Measurements from ENCODE around the gene PACSIN2.
"Not testable (repeated sequence)": the region's sequence is repeated elsewhere in the genome, so short reads cannot be mapped to it uniquely, and the experiment has no call there.

The PACSIN2 gene

GRCh38 chr22:42962295-42963230 is 52.4 kb downstream of the PACSIN2 start:
- DNase-seq: no peak

DNA sequence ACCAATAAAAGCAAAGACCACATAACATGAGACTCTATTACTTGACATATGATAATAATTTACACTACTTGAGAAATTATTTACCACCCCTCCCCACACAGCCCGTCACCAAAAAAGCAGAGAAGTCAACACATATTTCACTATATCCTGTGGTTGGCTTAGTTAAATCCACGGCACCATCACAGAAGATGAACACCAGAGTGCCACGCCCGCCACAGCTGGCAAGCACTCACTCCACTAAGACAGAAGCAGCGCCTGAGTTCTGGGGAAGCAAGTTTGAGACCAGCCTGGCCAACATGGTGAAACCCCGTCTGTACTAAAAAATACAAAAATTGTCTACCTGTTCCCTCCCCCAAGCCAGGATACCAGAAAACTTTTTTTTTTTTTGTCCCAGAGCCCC is 53.1 kb downstream of the PACSIN2 start:
- no peak for DNase-seq

GRCh38 chr22:42961400-42961690 is 53.6 kb downstream of the PACSIN2 start:
- DNase-seq: not testable (repeated sequence)

DNA sequence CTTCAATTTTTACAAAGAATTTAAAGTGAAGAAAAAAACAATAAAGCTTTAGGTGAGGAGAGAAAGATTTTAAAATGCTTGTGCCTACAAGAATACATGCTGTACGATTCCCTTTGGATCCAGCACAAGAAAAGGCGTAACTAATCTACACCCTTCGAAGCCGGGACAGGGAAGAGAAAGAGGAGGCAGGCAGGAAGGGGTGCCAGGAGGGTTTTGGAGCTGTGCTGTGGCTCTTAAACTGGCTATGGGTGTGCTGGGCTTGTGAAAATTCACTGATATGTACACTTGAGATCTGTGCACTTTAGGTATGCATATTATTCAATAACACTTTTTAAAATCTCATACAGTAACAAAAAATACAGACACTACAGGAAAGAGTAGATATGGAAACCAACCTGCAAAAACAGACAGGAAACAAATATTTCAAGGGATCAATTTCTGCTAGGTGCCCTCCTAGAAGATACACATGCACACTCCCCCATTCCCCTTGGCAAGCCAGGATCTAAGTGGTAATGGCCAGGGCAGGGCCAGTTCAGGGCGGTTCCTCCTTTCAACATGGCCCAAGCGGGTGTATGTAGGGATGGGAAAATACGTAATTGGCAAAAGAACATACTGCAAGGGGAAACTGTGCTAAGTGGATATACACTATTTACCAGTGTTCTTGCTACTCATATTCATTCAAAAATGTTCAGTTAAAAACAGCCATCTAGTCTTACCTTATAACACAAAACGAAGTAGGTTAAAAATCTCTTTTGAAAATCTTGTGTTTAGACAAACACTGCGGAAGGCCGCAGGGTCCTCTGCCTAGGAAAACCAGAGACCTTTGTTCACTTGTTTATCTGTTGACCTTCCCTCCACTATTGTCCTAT is 54.2 kb downstream of the PACSIN2 start:
- no peak for DNase-seq

GRCh38 chr22:42959576-42960509 is 55.1 kb downstream of the PACSIN2 start:
- no peak for DNase-seq

GRCh38 chr22:42958937-42959336 is 56.0 kb downstream of the PACSIN2 start:
- no peak for DNase-seq

- no peak for DNase-seq
Measured at GRCh38 chr22:42957958-42958357, 57.0 kb downstream of the PACSIN2 start.

- DNase-seq: no peak
Measured at GRCh38 chr22:42957544-42957943, 57.4 kb downstream of the PACSIN2 start.

DNA sequence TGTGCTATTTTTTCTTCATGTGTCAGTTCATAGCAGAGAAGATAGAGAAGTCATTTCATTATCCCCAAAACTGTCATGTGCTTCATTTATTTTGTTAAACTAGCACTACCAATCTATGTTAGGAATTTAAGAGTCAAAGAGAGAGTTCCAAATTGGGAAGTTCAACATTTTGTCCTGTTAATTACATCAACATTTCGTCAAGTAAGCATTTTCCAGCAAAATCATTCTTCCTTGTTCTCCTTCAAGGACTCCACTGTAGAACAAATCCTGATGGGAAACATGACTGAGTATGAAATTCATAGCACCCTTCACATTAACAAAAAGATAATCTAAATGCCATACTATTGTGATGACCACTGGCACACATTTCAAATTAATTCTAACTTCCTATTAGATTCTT is 59.1 kb downstream of the PACSIN2 start:
- no peak for DNase-seq

- DNase-seq: no peak
Measured at GRCh38 chr22:42955087-42955635, 59.8 kb downstream of the PACSIN2 start.

DNA sequence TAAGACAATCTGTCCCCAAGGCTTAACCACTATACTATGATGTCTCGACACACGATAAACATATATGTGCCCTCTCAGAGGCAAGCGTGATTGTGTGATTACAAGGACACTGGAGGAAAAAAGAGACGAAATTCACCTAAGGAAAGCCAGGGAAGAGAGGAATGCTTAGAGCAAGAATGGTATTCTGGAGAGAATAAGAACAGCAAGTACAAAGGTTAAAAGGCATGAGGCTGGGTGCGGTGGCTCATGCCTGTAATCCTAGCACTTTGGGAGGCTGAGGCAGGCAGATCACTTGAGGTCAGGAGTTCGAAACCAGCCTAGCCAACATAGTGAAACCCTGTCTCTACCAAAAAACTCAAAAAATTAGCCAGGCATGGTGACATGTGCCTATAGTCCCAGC is 61.2 kb downstream of the PACSIN2 start:
- DNase-seq: not testable (repeated sequence)

DNA sequence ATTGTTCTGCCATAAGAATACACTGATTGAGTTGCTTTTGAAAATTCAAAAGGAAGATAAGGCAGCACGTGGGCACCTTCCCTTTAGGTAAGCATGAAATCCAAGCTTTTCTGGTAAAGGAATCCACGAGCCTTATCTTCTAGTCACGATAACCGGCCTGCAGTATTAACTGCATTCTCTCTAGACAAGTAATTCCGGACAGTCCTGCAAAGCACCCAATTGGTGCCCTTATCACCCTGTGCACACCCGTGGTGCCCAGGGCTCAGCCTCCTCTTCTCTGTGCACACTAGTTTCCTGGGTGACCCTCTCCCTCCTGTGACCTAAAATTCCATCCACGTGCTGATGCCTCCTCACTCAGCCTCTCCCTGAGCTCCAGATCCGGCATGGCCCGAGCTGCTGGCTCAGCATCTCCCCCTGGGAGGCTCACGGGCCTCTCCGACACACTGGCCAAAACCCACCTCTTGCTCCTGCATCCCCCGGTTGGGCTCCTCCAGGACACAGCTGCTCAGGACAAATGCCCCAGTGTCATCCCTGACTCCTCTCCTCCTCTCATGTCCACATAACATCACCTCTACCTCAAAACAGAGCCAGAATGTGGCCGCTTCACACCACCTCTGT is 63.7 kb downstream of the PACSIN2 start:
- DNase-seq: no peak

DNA sequence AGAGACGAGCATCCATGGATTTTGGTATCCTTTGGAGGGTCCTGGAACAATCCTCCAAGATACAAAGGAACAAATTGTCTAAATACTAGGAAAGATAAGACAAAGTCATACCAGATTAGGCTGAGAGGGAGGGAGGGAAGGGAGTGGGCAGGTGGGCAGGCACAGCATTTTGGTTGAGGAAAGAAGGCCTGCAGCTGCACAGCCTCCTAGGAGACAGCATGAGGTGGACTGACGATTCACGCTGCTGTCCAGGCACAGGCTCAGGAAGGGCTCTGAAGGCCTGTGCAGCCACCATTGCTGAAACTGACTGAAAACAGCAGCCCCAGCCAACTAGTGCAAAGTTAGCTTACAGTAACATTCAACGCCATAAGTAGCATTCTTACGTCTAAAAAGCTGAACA is 64.7 kb downstream of the PACSIN2 start:
- DNase-seq: no peak

GRCh38 chr22:42949159-42949558 is 65.8 kb downstream of the PACSIN2 start:
- DNase-seq: no peak

GRCh38 chr22:42948294-42948693 is 66.7 kb downstream of the PACSIN2 start:
- no peak for DNase-seq

- DNase-seq: no peak
Measured at GRCh38 chr22:42947211-42947990, 67.5 kb downstream of the PACSIN2 start.

DNA sequence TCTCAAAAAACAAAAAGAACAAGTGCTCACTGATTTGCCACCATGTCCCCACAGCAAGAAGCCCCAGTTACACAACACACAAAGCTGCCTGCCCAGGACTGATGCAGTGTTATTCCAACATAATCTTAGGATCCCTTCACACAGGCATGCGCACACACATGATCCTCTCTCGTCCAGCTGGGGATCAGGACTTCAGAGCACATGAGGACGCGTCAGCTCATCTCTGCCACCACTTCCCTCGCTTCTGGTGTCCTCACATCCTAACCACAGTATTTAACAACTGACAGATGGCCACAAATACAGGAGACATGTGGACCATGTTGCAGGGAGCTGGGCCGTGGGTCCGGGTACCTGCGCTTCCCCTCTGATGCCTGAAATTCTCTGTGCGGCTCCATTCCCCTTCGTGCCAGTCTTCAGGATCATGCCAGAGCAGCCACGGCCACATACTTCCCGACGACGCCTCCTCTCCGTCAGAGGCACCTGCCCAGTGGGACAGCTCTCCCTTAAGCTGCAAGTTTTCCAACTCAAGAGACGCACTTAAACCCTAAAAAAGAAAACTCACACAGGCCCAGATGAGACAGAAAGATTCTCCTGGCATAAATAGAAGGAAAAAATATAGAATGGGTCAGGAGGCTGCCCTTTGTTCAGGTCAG is 68.3 kb downstream of the PACSIN2 start:
- no peak for DNase-seq

DNA sequence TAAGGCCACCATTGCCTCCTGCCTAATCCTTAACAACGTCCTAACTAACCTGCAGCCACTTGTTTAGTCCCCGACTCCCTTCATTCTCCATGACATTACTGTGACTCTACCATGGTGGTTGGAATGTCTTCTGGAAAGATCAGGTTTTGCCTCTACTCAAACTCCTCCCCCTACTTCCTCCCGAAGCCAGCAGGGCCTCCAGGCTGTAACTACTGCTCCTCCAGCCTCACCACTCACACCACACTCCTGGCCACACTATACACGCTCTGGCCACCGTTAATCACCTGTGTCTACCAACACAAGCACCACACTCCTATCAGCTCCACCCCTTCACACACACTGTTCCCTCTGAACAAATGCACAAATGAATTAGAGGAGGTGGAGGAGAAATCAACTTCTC is 69.2 kb downstream of the PACSIN2 start:
- no peak for DNase-seq

DNA sequence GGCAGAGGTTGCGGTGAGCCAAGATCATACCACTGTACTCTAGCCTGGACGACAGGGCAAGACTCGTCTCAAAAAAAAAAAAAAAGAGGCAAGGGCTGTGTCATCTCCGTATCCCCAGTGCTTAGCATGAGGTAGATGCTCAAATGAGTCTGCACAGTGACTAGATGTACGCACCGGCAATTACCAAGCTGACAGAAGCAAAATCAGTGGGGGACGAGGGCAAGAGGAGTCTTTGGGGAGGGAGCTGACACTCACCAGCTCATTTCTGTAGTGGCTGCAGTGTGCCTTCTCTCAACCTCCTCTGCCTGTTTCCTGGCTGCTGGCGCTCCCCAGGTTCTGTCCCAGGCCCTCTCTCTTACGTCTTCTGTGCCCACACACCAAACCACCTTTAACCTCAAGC is 69.9 kb downstream of the PACSIN2 start:
- no peak for DNase-seq

- DNase-seq: no peak
Measured at GRCh38 chr22:42944409-42944808, 70.5 kb downstream of the PACSIN2 start.

DNA sequence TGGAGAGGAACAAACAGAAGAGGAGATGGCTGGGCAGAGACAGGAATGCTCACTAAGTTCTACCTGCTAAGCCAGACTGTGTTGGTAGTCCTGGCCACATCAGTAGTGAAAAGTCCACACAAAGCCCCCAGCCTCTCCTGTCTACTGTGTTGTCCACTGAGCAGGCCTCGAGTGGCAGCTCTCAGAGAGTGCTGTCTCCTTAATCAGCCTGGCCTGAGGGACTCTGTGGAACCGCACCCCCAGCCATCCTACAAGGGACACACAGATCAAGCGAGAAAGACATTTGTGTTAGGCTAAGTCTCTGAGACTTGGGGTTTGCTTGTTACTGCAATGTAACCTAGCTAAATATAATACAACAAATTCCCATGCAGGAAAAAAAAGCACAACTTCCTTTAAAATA is 71.0 kb downstream of the PACSIN2 start:
- DNase-seq: no peak
